EL (cell line): ENCODE measurements around the gene GOLGB1.

Experiments used
- DNase-seq: peaks from one replicate; pipeline ENCODE4 v3.0.0-alpha.2; 2016

GOLGB1 gene

GRCh38 chr3:121629601-121630000, 119.9 kb downstream of the GOLGB1 start:
- DNase-seq, result no peak

- no peak for DNase-seq
Observed at GRCh38 chr3:121627622-121628021, 121.9 kb downstream of the GOLGB1 start.

- no peak for DNase-seq
Observed at GRCh38 chr3:121627211-121627610, 122.3 kb downstream of the GOLGB1 start.

- no peak for DNase-seq
Observed at GRCh38 chr3:121626495-121626894, 123.0 kb downstream of the GOLGB1 start.

- DNase-seq, result no peak
Observed at GRCh38 chr3:121624147-121624899, 125.2 kb downstream of the GOLGB1 start.

GRCh38 chr3:121621491-121621890, 128.1 kb downstream of the GOLGB1 start:
- no peak for DNase-seq

- no peak for DNase-seq
Observed at GRCh38 chr3:121619691-121620090, 129.8 kb downstream of the GOLGB1 start.
